Epidermal melanocyte (primary cell): ENCODE data around the gene TBC1D22A.

Source experiments
- DNase-seq: peaks from one replicate; pipeline ENCODE4 v3.0.0; 2011; ENCODE audit warnings: low spot score; ENCODE audit not compliant: insufficient read length

The TBC1D22A gene

GRCh38 chr22:47196166-47196849, 433.9 kb downstream of the TBC1D22A start:
- no peak for DNase-seq

GRCh38 chr22:47196881-47197772, 434.7 kb downstream of the TBC1D22A start:
- no peak for DNase-seq

GRCh38 chr22:47197773-47198500, 435.5 kb downstream of the TBC1D22A start:
- DNase-seq = no peak

- DNase-seq = no peak
Observed at GRCh38 chr22:47198801-47199251, 436.4 kb downstream of the TBC1D22A start.

- no peak for DNase-seq
Observed at GRCh38 chr22:47199261-47199978, 437.0 kb downstream of the TBC1D22A start.

- no peak for DNase-seq
Observed at GRCh38 chr22:47199979-47200272, 437.5 kb downstream of the TBC1D22A start.

- no peak for DNase-seq
Observed at GRCh38 chr22:47200273-47201051, 438.0 kb downstream of the TBC1D22A start.

- DNase-seq = no peak
Observed at GRCh38 chr22:47201186-47201995, 438.9 kb downstream of the TBC1D22A start.

- DNase-seq = no peak
Observed at GRCh38 chr22:47201996-47202818, 439.8 kb downstream of the TBC1D22A start.

- DNase-seq = no peak
Observed at GRCh38 chr22:47202819-47203553, 440.5 kb downstream of the TBC1D22A start.

- DNase-seq = no peak
Observed at GRCh38 chr22:47203554-47203991, 441.1 kb downstream of the TBC1D22A start.

GRCh38 chr22:47204002-47204979, 441.8 kb downstream of the TBC1D22A start:
- DNase-seq = no peak

- DNase-seq = no peak
Observed at GRCh38 chr22:47205081-47205491, 442.6 kb downstream of the TBC1D22A start.

- DNase-seq = no peak
Observed at GRCh38 chr22:47205554-47205953, 443.1 kb downstream of the TBC1D22A start.

GRCh38 chr22:47206164-47206563, 443.7 kb downstream of the TBC1D22A start:
- DNase-seq = no peak

- no peak for DNase-seq
Observed at GRCh38 chr22:47206666-47207218, 444.3 kb downstream of the TBC1D22A start.

- no peak for DNase-seq
Observed at GRCh38 chr22:47207387-47207786, 444.9 kb downstream of the TBC1D22A start.
